Mesothelial cell of epicardium (in vitro differentiated cells): ENCODE measurements around the gene CSHL1. TPM values are rescaled to one million over a fixed set of nuclear protein-coding genes. Genes with fewer than 3 reads are reported as not detected.

ENCODE experiments used
- DNase-seq, 2 experiments: peaks; one replicate each; pipeline ENCODE4 v3.0.0; 2021; ENCODE audit warnings: low spot score in 2 of 2; ENCODE audit not compliant: unreplicated experiment in 2 of 2
- H3K27ac Mint-ChIP-seq: 2 replicates; pipeline ENCODE4 v1.8.0; 2021; ENCODE audit warnings: mixed read lengths
- H3K27me3 Mint-ChIP-seq: 2 replicates; pipeline ENCODE4 v1.8.0; 2021; ENCODE audit warnings: low read depth, mixed read lengths
- H3K36me3 Mint-ChIP-seq: 2 replicates; pipeline ENCODE4 v1.8.0; 2021; ENCODE audit warnings: mixed read lengths
- H3K4me1 Mint-ChIP-seq: 2 replicates; pipeline ENCODE4 v1.8.0; 2021; ENCODE audit warnings: mixed read lengths
- H3K4me3 Mint-ChIP-seq: 2 replicates; pipeline ENCODE4 v1.8.0; 2021; ENCODE audit warnings: mild to moderate bottlenecking, moderate library complexity, mixed read lengths
- H3K9me3 Mint-ChIP-seq: 2 replicates; pipeline ENCODE4 v1.8.0; 2021; ENCODE audit warnings: mixed read lengths
- CTCF ChIP-seq: fragments of 200-600 bp; sonication (generic); IDR thresholded peaks from one replicate; pipeline ENCODE4 v1.5.0; 2021; ENCODE audit warnings: antibody characterized with exemption; ENCODE audit not compliant: unreplicated experiment
- total RNA-seq: library from RNA; stranded (reverse); gene quantifications from 3 replicates; pipeline ENCODE4 v1.2.1, GENCODE V29; 2021

CSHL1 gene
- total RNA-seq, 1 donor from 2014 or later = not detected

DNA sequence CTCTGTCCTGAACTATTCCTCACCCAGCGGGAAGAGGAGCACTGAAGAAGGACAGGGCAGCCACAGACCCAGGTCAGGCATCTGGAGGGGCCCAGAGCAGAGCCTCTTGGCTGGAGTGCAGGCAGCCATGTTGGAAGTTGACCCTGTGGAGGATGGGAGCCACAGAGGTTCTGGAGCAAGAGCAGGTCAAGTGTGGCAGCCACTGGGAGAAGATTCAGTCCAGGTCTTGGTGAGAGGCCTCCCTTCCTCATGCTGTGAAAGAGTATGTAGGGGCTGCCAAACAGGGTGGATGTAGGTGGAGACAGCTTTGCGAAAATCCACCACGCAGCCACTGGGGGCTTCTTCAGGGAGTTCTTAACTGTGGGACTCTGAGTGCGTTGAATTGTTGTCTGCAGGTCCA lies 21.7 kb upstream of the CSHL1 start:
- DNase-seq = no peak
- no peak overlapping the region for H3K4me3 Mint-ChIP-seq
- no peaks in the 10 kb centered on the region for H3K4me1 Mint-ChIP-seq
- no peaks in the 10 kb centered on the region for H3K9me3 Mint-ChIP-seq
- H3K27me3 Mint-ChIP-seq = peaks cover 2% of the 10 kb centered on the region
- H3K27ac Mint-ChIP-seq = no peak overlapping the region
- no peak for TF ChIP-seq CTCF
- no peaks in the 10 kb centered on the region for H3K36me3 Mint-ChIP-seq

DNA sequence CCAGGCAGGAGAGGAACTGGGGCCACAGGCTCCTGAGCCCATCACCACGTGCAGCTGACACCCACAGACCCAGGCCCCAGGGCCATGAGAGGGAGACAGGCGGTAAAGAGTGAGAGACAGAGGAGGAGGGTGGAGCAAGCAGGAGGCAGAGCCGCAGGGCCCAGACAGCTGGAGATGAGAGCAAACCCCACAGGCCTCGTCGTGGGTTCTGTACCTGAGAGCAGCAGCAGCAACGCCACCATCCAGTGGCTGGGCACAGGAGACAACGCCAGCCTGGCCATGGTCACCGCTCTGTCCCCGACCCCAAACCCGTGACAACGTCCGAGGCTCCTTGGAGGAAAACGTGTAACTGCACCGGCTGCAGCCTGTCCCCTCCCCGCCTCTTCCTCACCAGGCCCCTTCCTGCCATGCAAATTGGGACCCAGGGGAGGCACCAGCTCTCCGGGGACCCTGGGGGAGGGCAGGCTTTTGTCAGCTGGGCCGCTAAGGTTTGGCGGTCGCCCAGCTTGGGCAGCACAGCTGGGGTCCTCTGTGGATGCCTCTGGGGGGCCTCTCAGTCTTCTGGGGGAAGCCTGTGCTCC lies 21.0 kb upstream of the CSHL1 start, which contains the start of gene CD79B:
CD79B (minus strand) TSS at position 351 of the 581 bp plus-strand sequence; CDS start at position 281, 70 bp downstream.
- no peak for DNase-seq
- TF ChIP-seq CTCF = no peak
- Mint-ChIP-seq H3K27me3 (peaks cover 2% of the 10 kb centered on the region), H3K9me3 (no peaks in the 10 kb centered on the region), H3K4me1 (no peaks in the 10 kb centered on the region), H3K27ac (no peak within 1 kb of the TSS), H3K36me3 (no peaks in the 10 kb centered on the region), H3K4me3 (no peak within 1 kb of the TSS)

DNA sequence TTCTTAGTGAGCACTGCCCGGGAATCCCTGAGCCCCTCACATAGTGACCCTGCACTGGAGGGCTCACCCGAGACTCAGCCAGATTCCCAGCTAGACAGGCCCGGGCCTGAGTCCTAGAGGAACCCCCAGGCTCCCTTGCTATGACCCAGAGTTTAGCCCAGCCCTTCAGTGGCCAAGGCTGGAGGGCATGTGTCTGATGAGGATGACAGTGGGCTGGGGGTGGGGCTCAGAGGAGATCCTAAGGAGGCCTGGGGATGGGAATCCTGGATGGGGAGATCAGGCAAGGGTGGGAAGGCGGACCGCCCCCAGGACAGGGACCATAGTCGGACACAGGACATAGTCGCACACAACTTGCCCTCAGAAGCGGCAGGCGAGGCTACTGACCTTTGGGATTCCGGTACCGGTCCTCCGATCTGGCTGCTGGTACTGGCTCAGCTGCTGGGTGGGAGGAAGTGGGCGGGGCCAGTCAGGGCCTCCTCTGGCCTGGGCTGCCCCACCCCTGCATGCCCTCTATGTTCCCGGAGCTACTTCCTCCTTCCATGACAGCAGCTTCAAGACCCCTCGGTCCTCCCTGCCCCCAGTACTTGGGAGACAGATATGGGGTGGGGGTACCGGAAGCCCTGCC lies 20.0 kb upstream of the CSHL1 start:
- no peaks in the 10 kb centered on the region for H3K36me3 Mint-ChIP-seq
- no peaks in the 10 kb centered on the region for H3K4me1 Mint-ChIP-seq
- H3K27me3 Mint-ChIP-seq = peaks cover under 1% of the 10 kb centered on the region
- H3K9me3 Mint-ChIP-seq = no peaks in the 10 kb centered on the region
- no peak for DNase-seq
- no peak overlapping the region for H3K4me3 Mint-ChIP-seq
- no peak overlapping the region for H3K27ac Mint-ChIP-seq
- no peak for TF ChIP-seq CTCF

DNA sequence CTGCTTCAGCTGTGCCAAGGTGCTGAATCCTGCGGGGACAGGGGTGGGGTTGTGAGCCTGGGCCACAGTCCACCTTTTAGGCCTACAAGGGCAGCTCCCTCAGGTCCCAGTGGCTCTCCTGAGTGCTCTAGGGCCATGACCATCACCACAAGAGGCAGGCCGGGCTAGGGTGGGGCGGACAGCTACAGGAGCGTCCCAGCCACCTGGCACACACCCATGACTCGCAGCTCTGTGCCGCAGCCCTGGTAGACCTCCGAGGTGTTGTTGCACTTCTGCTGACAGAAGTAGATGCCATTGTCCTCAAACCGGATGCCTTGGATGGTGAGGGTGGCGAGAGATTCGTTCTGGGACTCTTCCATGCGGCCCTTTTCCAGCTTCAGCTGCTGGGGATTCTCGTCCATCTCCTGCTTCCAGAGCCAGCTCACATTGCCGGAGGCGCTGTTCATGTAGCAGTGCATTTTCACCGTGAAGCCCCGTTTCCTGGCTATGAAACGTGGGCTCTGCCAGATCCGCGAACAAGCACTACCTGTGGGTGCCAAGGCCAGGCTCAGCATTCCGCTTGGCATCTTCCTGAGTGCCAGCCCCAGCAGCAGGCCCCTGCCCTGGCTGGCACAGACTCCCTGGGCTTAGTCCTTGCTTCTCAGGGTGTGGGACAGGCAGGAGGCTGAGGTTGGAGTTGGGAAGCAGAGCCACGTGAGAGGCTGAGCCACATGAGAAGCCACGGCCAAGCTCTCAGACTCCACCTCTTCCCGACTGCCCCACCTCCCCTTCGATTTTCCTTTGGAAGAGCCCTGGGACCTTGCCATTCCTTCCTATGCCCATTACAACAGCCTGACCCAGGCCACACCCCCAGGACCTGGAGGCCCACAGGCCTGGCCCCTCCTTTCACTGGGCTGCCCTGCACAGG lies 19.1 kb upstream of the CSHL1 start:
- Mint-ChIP-seq H3K4me3 (no peak overlapping the region), H3K36me3 (no peaks in the 10 kb centered on the region), H3K9me3 (no peaks in the 10 kb centered on the region), H3K4me1 (no peaks in the 10 kb centered on the region), H3K27me3 (no peaks in the 10 kb centered on the region), H3K27ac (no peak overlapping the region)
- no peak for DNase-seq
- no peak for TF ChIP-seq CTCF

DNA sequence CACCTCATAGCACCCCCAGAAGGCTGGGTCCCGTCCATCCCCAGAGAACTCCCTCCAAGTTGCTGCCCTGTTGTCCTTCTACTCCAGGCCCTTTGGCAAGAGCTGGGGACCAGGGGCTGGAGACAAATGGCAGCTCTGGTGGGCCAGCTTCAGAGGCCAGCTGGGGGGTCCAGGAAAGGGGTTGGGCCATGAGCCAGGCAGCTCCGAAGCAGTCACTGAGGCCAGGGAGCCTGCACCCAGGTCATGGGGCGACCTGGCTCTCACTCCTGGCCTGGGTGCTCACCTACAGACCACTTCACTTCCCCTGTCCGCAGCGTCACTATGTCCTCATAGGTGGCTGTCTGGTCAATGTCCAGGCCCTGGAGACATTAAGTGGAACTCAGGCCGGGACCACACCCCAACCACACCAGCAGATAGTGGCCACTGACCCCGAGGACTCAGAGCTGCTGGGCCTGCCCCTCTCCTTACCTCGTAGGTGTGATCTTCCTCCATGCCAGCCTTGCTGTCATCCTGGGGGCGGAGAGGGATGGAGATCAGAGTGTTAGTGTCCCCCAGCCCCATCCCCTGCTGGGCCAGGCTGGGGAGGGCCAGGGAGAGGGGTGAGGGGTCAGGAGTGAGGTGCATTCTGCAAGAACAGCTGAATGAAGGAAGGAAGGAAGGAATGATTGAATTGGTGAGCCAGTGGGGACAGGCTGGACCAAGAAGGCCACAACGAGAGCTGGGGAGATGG lies 18.1 kb upstream of the CSHL1 start:
- DNase-seq = no peak
- no peaks in the 10 kb centered on the region for H3K4me1 Mint-ChIP-seq
- no peaks in the 10 kb centered on the region for H3K9me3 Mint-ChIP-seq
- H3K27ac Mint-ChIP-seq = no peak overlapping the region
- H3K36me3 Mint-ChIP-seq = no peaks in the 10 kb centered on the region
- H3K27me3 Mint-ChIP-seq = no peaks in the 10 kb centered on the region
- TF ChIP-seq CTCF = no peak
- no peak overlapping the region for H3K4me3 Mint-ChIP-seq
